ENCODE data around the gene CTSH.

- no peak for TF ChIP-seq POLR2A (IDR thresholded peaks at IDR 0.05; ENCODE audit: low read depth, low read length)
- TF ChIP-seq TAF1 (IDR thresholded peaks at IDR 0.05; ENCODE audit: borderline replicate concordance, low read depth, low read length) = no peak
- no peak for TF ChIP-seq POLR2AphosphoS5 (IDR thresholded peaks at IDR 0.05; ENCODE audit: low read depth, low read length)
Observed at GRCh38 chr15:78878356-78878755, 66.5 kb downstream of the CTSH start.
